ENCODE measurements around the gene PCAT6.

- TF ChIP-seq EZH2 (IDR thresholded peaks at IDR 0.05) = no peak
- no peak for TF ChIP-seq POLR2AphosphoS5 (IDR thresholded peaks at IDR 0.05; ENCODE audit: borderline replicate concordance, low read depth, low read length)
- no peak for TF ChIP-seq FOXP2 (optimal IDR thresholded peaks at IDR 0.05; ENCODE audit: control extremely low read depth, extremely low read length, insufficient read depth)
Observed at GRCh38 chr1:202800742-202801141, 10.0 kb upstream of the PCAT6 start.
